Mucosa of gallbladder (tissue), 1 donor: ENCODE measurements around the gene SPTAN1. TPM values are rescaled to one million over a fixed set of nuclear protein-coding genes. Genes with fewer than 3 reads are reported as not detected.
A peak's percentile ranks its signal among the peaks of the same experiment; 100 is the strongest.

ENCODE experiments used
- DNase-seq: peaks from one replicate; pipeline ENCODE4 v3.0.0-alpha.2; 2020; ENCODE audit warnings: low spot score
- total RNA-seq: library from RNA; stranded (reverse); gene quantifications from one replicate; pipeline ENCODE4 v1.2.1, GENCODE V29; 2021
- donor health status: DM: no; HTN: no; CAD: no.

SPTAN1 gene
- total RNA-seq, 1 donor from 2014 or later, result 323 TPM

- DNase-seq, result no peak
Measured at GRCh38 chr9:128632486-128632885, 80.1 kb downstream of the SPTAN1 start.

GRCh38 chr9:128633057-128633456, 80.7 kb downstream of the SPTAN1 start:
- no peak for DNase-seq

- no peak for DNase-seq
Measured at GRCh38 chr9:128633601-128634000, 81.2 kb downstream of the SPTAN1 start.

GRCh38 chr9:128634111-128634510, 81.7 kb downstream of the SPTAN1 start:
- no peak for DNase-seq

- no peak for DNase-seq
Measured at GRCh38 chr9:128634651-128635262, 82.4 kb downstream of the SPTAN1 start.

GRCh38 chr9:128635266-128636023, 83.1 kb downstream of the SPTAN1 start:
- peak; percentile 93 for DNase-seq

- peak; percentile 52 for DNase-seq
Measured at GRCh38 chr9:128636024-128636390, 83.6 kb downstream of the SPTAN1 start.

GRCh38 chr9:128636556-128637530, 84.5 kb downstream of the SPTAN1 start:
- no peak for DNase-seq

- DNase-seq, result no peak
Measured at GRCh38 chr9:128637656-128638055, 85.3 kb downstream of the SPTAN1 start.

- DNase-seq, result no peak
Measured at GRCh38 chr9:128638580-128638979, 86.2 kb downstream of the SPTAN1 start.

- DNase-seq, result no peak
Measured at GRCh38 chr9:128640603-128641002, 88.2 kb downstream of the SPTAN1 start.

GRCh38 chr9:128642675-128643245, 90.4 kb downstream of the SPTAN1 start:
- DNase-seq, result no peak

GRCh38 chr9:128643519-128644300, 91.3 kb downstream of the SPTAN1 start:
- no peak for DNase-seq

- DNase-seq, result peak; percentile 45
Measured at GRCh38 chr9:128648206-128648605, 95.8 kb downstream of the SPTAN1 start.

GRCh38 chr9:128651798-128652197, 99.4 kb downstream of the SPTAN1 start:
- DNase-seq, result no peak

- DNase-seq, result no peak
Measured at GRCh38 chr9:128653908-128654307, 101.5 kb downstream of the SPTAN1 start.

- no peak for DNase-seq
Measured at GRCh38 chr9:128654481-128654880, 102.1 kb downstream of the SPTAN1 start.

GRCh38 chr9:128656416-128657343, 104.3 kb downstream of the SPTAN1 start, which contains the start of gene DYNC2I2:
Gene DYNC2I2, minus strand, starts transcription at chr9:128656847. Its CDS starts 121 bp downstream, at chr9:128656726.
- DNase-seq, result peak; percentile 97

- DNase-seq, result no peak
Measured at GRCh38 chr9:128657344-128657704, 104.9 kb downstream of the SPTAN1 start.

- DNase-seq, result no peak
Measured at GRCh38 chr9:128657796-128658195, 105.4 kb downstream of the SPTAN1 start.
